GM12878 (cell line): ENCODE results near the gene CAMK2D. TPM values are rescaled to one million over a fixed set of nuclear protein-coding genes. Genes with fewer than 3 reads are reported as not detected.

Experiments
- ATAC-seq: fragments of 200-7000 bp; cut with Tn5 transposase; 3 replicates; pipeline ENCODE4 v1.9.1; 2020; ENCODE audit warnings: mild to moderate bottlenecking, moderate library complexity
- BruUV-seq: library from RNA; stranded (reverse); fragments of 400-500 nt; replicated peaks from 2 replicates; lab custom pipeline; 2021; lab: Mats Ljungman, UMichigan
- CTCF ChIA-PET: fragments of 300-600 bp; sonication (Branson Sonifier 250); formaldehyde crosslinking; extraction: SDS; loops from one replicate; lab custom pipeline; 2021; ENCODE audit warnings: inconsistent platforms; lab: Yijun Ruan, JAX
- POLR2A ChIA-PET: fragments of 350-600 bp; formaldehyde crosslinking; extraction: SDS; loops from one replicate; lab custom pipeline; 2021; ENCODE audit warnings: inconsistent platforms; lab: Charles Lee
- RAD21 ChIA-PET: fragments of 300-600 bp; sonication (Branson Sonifier 250); formaldehyde crosslinking; loops from one replicate; lab custom pipeline; 2023; ENCODE audit warnings: antibody characterized with exemption; ENCODE audit not compliant: unreplicated experiment; lab: Charles Lee
- SMC1A ChIA-PET: fragments of 300-600 bp; sonication (Branson Sonifier 250); formaldehyde crosslinking; loops from one replicate; lab custom pipeline; 2023; ENCODE audit not compliant: unreplicated experiment, uncharacterized antibody; lab: Charles Lee
- DNase-seq: peaks from one replicate; pipeline ENCODE4 v3.0.0-alpha.2; 2011; ENCODE audit warnings: low read depth, low spot score
- FAIRE-seq: peaks from 3 replicates; lab custom pipeline; 2011; peaks lifted over from hg19 to GRCh38; lab: Jason Lieb, UNC
- H2AFZ ChIP-seq: 2 replicates; pipeline ENCODE4 v1.6.0; 2011; ENCODE audit warnings: low read depth, low read length, control low read depth; ENCODE audit not compliant: control insufficient read depth
- H3K27ac ChIP-seq: 2 replicates; pipeline ENCODE4 v1.5.1; 2011; ENCODE audit warnings: control low read depth; ENCODE audit not compliant: control insufficient read depth, insufficient read depth
- H3K27me3 ChIP-seq, 2 experiments: replicated peaks in 1 of 2; 2 replicates each; pipeline versions ENCODE4 v1.6.0 to v1.6.1; 2011; ENCODE audit warnings: low read length in 1 of 2; ENCODE audit not compliant: control insufficient read depth in 2 of 2, insufficient read depth in 2 of 2
- H3K36me3 ChIP-seq, 2 experiments: 2 replicates each; pipeline ENCODE4 v1.5.1; 2011; ENCODE audit warnings: low read length in 1 of 2; ENCODE audit not compliant: control insufficient read depth in 2 of 2, insufficient read depth in 2 of 2
- H3K4me1 ChIP-seq: 2 replicates; pipeline ENCODE4 v1.6.1; 2011; ENCODE audit warnings: mild to moderate bottlenecking, low read length, moderate library complexity, mixed read lengths; ENCODE audit not compliant: control insufficient read depth, insufficient read depth
- H3K4me2 ChIP-seq: 2 replicates; pipeline ENCODE4 v1.6.0; 2011; ENCODE audit warnings: control low read depth; ENCODE audit not compliant: control insufficient read depth, insufficient read depth
- H3K4me3 ChIP-seq: fragments of 200-600 bp; sonication (generic); 2 replicates; pipeline ENCODE4 v1.5.1; 2016
- H3K79me2 ChIP-seq: 2 replicates; pipeline ENCODE4 v1.6.0; 2011; ENCODE audit warnings: low read length; ENCODE audit not compliant: control insufficient read depth, insufficient read depth
- H3K9ac ChIP-seq: 2 replicates; pipeline ENCODE4 v1.8.0; 2011; ENCODE audit warnings: low read length, control low read depth, mixed read lengths; ENCODE audit not compliant: control insufficient read depth, insufficient read depth
- H3K9me3 ChIP-seq: replicated peaks from 3 replicates; pipeline ENCODE4 v1.5.1; 2011; ENCODE audit warnings: mild to moderate bottlenecking, low read length; ENCODE audit not compliant: control insufficient read depth, insufficient read depth
- H4K20me1 ChIP-seq: 2 replicates; pipeline ENCODE4 v1.6.0; 2011; ENCODE audit not compliant: control insufficient read depth, insufficient read depth
- BRCA1 ChIP-seq: IDR thresholded peaks from 2 replicates; pipeline ENCODE4 v1.6.1; 2011; ENCODE audit warnings: low read depth, low read length, improper control_type of control experiment
- CEBPZ ChIP-seq: fragments of 150-350 bp; IDR thresholded peaks from 2 replicates; pipeline ENCODE4 v1.6.1; 2016; ENCODE audit warnings: low read depth, low read length
- CREM ChIP-seq: IDR thresholded peaks from 2 replicates; pipeline ENCODE4 v1.6.1; 2014; ENCODE audit warnings: antibody characterized with exemption, low read depth
- EED ChIP-seq: sonication (generic); IDR thresholded peaks from 2 replicates; pipeline ENCODE4 v1.6.1; 2016; ENCODE audit warnings: antibody characterized with exemption, low read depth
- ELK1 ChIP-seq: IDR thresholded peaks from 2 replicates; pipeline ENCODE4 v1.6.1; 2012; ENCODE audit warnings: low read depth, low read length, improper control_type of control experiment
- ESRRA ChIP-seq: IDR thresholded peaks from 2 replicates; pipeline ENCODE4 v1.6.1; 2012; ENCODE audit warnings: mild to moderate bottlenecking, low read length, improper control_type of control experiment
- HDGF ChIP-seq: fragments of 450-650 bp; IDR thresholded peaks from 2 replicates; pipeline ENCODE4 v1.6.1; 2016; ENCODE audit warnings: antibody characterized with exemption
- IKZF1 ChIP-seq: fragments of 450-650 bp; conservative IDR thresholded peaks from 2 replicates; pipeline ENCODE4 v1.6.1; 2017; ENCODE audit warnings: antibody characterized with exemption, mild to moderate bottlenecking
- KLF5 ChIP-seq: fragments of 450-650 bp; IDR thresholded peaks from 2 replicates; pipeline ENCODE4 v1.6.1; 2014; ENCODE audit warnings: mild to moderate bottlenecking; ENCODE audit not compliant: partially characterized antibody
- MEF2B ChIP-seq: fragments of 450-650 bp; IDR thresholded peaks from 2 replicates; pipeline ENCODE4 v1.6.1; 2018; ENCODE audit warnings: mild to moderate bottlenecking, moderate library complexity; ENCODE audit not compliant: partially characterized antibody, poor library complexity, severe bottlenecking
- NFIC ChIP-seq: IDR thresholded peaks from 2 replicates; pipeline ENCODE4 v1.6.1; 2012; ENCODE audit warnings: low read depth, mild to moderate bottlenecking, inconsistent platforms, low read length, moderate library complexity
- RB1 ChIP-seq: fragments of 450-650 bp; formaldehyde crosslinking; IDR thresholded peaks from 2 replicates; pipeline ENCODE4 v1.6.1; 2017; ENCODE audit warnings: mild to moderate bottlenecking, borderline replicate concordance
- RFX5 ChIP-seq: IDR thresholded peaks from 2 replicates; pipeline ENCODE4 v1.6.1; 2011; ENCODE audit warnings: low read depth, low read length, improper control_type of control experiment
- RUNX3 ChIP-seq: IDR thresholded peaks from 2 replicates; pipeline ENCODE4 v1.6.1; 2012; ENCODE audit warnings: low read length, inconsistent platforms
- SMAD5 ChIP-seq: IDR thresholded peaks from 2 replicates; pipeline ENCODE4 v1.6.1; 2016; ENCODE audit warnings: antibody characterized with exemption, low read depth
- SRF ChIP-seq, 2 experiments: IDR thresholded peaks; 2 replicates each; pipeline ENCODE4 v1.6.1; 2011; ENCODE audit warnings: low read depth in 2 of 2, low read length in 2 of 2, mild to moderate bottlenecking in 1 of 2, moderate library complexity in 1 of 2
- USF1 ChIP-seq: IDR thresholded peaks from 2 replicates; pipeline ENCODE4 v1.6.1; 2011; ENCODE audit warnings: borderline replicate concordance, low read depth, mild to moderate bottlenecking, moderate library complexity, mixed read lengths, low read length; ENCODE audit not compliant: insufficient read depth; ENCODE audit errors: extremely low read length
- WRNIP1 ChIP-seq: IDR thresholded peaks from 2 replicates; pipeline ENCODE4 v1.6.1; 2011; ENCODE audit warnings: low read depth, low read length, improper control_type of control experiment, borderline replicate concordance
- YBX1 ChIP-seq: fragments of 450-650 bp; IDR thresholded peaks from 2 replicates; pipeline ENCODE4 v1.6.1; 2016; ENCODE audit warnings: antibody characterized with exemption
- YY1 ChIP-seq: IDR thresholded peaks from 2 replicates; pipeline ENCODE4 v1.6.1; 2011; ENCODE audit warnings: low read depth, mild to moderate bottlenecking, low read length
- WGBS: methylation state at CpG from one replicate; pipeline ENCODE4 v1.1.6; 2016; ENCODE audit warnings: low lambda C conversion rate; ENCODE audit not compliant: insufficient replicate concordance, insufficient coverage; ENCODE audit errors: missing lambda C conversion rate; 5-methylcytosine and 5-hydroxymethylcytosine counted together
- in situ Hi-C: fragments of 300-500 bp; cut with MboI; formaldehyde crosslinking; loops from 9 replicates; pipeline ENCODE4 v1.14.3; 2018; ENCODE audit warnings: mixed read lengths
- intact Hi-C: fragments of 100-400 bp; cut with micrococcal nuclease; formaldehyde crosslinking; loops from one replicate; pipeline ENCODE4 v1.14.2; 2022; ENCODE audit not compliant: unreplicated experiment
- polyA plus RNA-seq, 11 experiments: library from polyadenylated mRNA; depleted of rRNA in 4 of 11; unstranded in 6 of 11; stranded (reverse) in 5 of 11; fragments of >200 nt; fragmentation: Nextera tagmentation in 4 of 11; fragmentation: Illumina TruSeq in 1 of 11; extraction: Ambion mirVana in 4 of 11; extraction: Trizol in 1 of 11; gene quantifications; 1 replicate in 1 of 11; 2 replicates in 10 of 11; pipeline versions ENCODE4 v1.2.1 to v1.2.3, GENCODE V29; 2011 to 2016; ENCODE audit warnings: inconsistent platforms in 2 of 11, missing spikeins in 2 of 11, low read depth in 1 of 11
- total RNA-seq, 4 experiments: library from RNA; depleted of rRNA in 3 of 4; stranded (reverse); fragments of >200 nt in 3 of 4; fragmentation: Illumina TruSeq in 1 of 4; extraction: Trizol in 1 of 4; gene quantifications; 2 replicates each; pipeline versions ENCODE4 v1.2.1 to v1.2.3, GENCODE V29; 2013 to 2021

CAMK2D gene
- total and polyA plus RNA-seq, 10 of the 15 experiments (the other 5 are each of a cell fraction or from before 2014, with no cell fraction given) = 6.9 to 88.5 (median 12.9) TPM

GRCh38 chr4:113750296-113750695 is 11.2 kb downstream of the CAMK2D start:
- POLR2A ChIA-PET = no interaction called here
- no peak overlapping the region for H3K27ac ChIP-seq
- ATAC-seq = peak; percentile 14
- CTCF ChIA-PET = interaction anchor here (0.8 to 1.7 kb wide), 2 partner anchors 31 to 113 kb away, joined by 3 to 5 read pairs; no protein-coding TSS in a partner anchor
- in situ Hi-C loops (no loop called here), intact Hi-C loops (no loop called here)
- H3K9ac ChIP-seq = no peak overlapping the region
- DNase-seq = no peak
- H3K4me3 ChIP-seq = no peak overlapping the region
- H3K9me3 ChIP-seq = peaks cover 2% of the 10 kb centered on the region; the same call in 1 of the 3 replicates
- H3K4me2 ChIP-seq = no peak overlapping the region
- FAIRE-seq = no peak
- 94% methylated on average over 4 of the region's 4 CpGs for WGBS
- peaks cover 44% of the 10 kb centered on the region for H3K79me2 ChIP-seq
- no peak overlapping the region for H2AFZ ChIP-seq
- SMC1A ChIA-PET = interaction anchor here (0.8 to 2.8 kb wide), 15 partner anchors 8 to 200 kb away, joined by 3 to 18 read pairs (median 3); no protein-coding TSS in a partner anchor
- H3K36me3 ChIP-seq = peaks cover 2 to 15% of the 10 kb centered on the region in 2 experiments; a peak in 3 of 4 replicates
- no peaks in the 10 kb centered on the region for H3K4me1 ChIP-seq
- BruUV-seq = no TSS peak
- TF ChIP-seq SRF (IDR thresholded peaks at IDR 0.05; ENCODE audit: low read depth in 2 of 2, low read length in 2 of 2) (no peak), SMAD5 (no peak), CREM (no peak), IKZF1 (no peak), RB1 (no peak), RFX5 (no peak), MEF2B (no peak), USF1 (no peak), HDGF (no peak), YBX1 (no peak), YY1 (no peak), WRNIP1 (no peak), BRCA1 (no peak), NFIC (no peak), CEBPZ (no peak), RUNX3 (no peak), EED (no peak), ESRRA (no peak), KLF5 (no peak), ELK1 (no peak)
- RAD21 ChIA-PET = interaction anchor here (1.0 to 1.6 kb wide), 3 partner anchors 55 to 355 kb away, joined by 3 read pairs; no protein-coding TSS in a partner anchor
- no peaks in the 10 kb centered on the region for H4K20me1 ChIP-seq
- H3K27me3 ChIP-seq = no peaks in the 10 kb centered on the region
